ENCODE results near the gene HOXD3.

HOXD3 gene

GRCh38 chr2:176147210-176147799 lies 9.8 kb upstream of the HOXD3 start:
- peaks cover 67% of the 10 kb centered on the region for H3K36me3 Mint-ChIP-seq (ENCODE audit: low read depth)
- no peak for TF ChIP-seq CTCF (IDR thresholded peaks at IDR 0.05; ENCODE audit: unreplicated experiment in 3 of 3)
- H3K9me3 Mint-ChIP-seq: no peaks in the 10 kb centered on the region
- H3K27ac Mint-ChIP-seq: peak overlapping the region; percentile 95 to 99 (median 97)
- H3K4me1 Mint-ChIP-seq: peaks cover 84% of the 10 kb centered on the region
- H3K4me3 Mint-ChIP-seq: peak overlapping the region; percentile 84 to 96 (median 94)
- no peaks in the 10 kb centered on the region for H3K27me3 Mint-ChIP-seq (ENCODE audit: low read depth)

- peak overlapping the region; percentile 84 to 96 (median 94) for H3K4me3 Mint-ChIP-seq
- peaks cover 72% of the 10 kb centered on the region for H3K36me3 Mint-ChIP-seq (ENCODE audit: low read depth)
- TF ChIP-seq CTCF (IDR thresholded peaks at IDR 0.05; ENCODE audit: unreplicated experiment in 3 of 3): no peak
- peak overlapping the region; percentile 95 to 99 (median 97) for H3K27ac Mint-ChIP-seq
- H3K4me1 Mint-ChIP-seq: peaks cover 86% of the 10 kb centered on the region
- H3K9me3 Mint-ChIP-seq: no peaks in the 10 kb centered on the region
- no peaks in the 10 kb centered on the region for H3K27me3 Mint-ChIP-seq (ENCODE audit: low read depth)
These were observed 9.2 kb upstream of the HOXD3 start for GRCh38 chr2:176147800-176148496.

GRCh38 chr2:176148751-176149421 lies 8.2 kb upstream of the HOXD3 start:
- peaks cover 81% of the 10 kb centered on the region for H3K4me1 Mint-ChIP-seq
- peak overlapping the region; percentile 95 to 99 (median 97) for H3K27ac Mint-ChIP-seq
- TF ChIP-seq CTCF (IDR thresholded peaks at IDR 0.05; ENCODE audit: unreplicated experiment in 3 of 3): no peak
- H3K36me3 Mint-ChIP-seq (ENCODE audit: low read depth): peaks cover 80% of the 10 kb centered on the region
- no peaks in the 10 kb centered on the region for H3K9me3 Mint-ChIP-seq
- no peaks in the 10 kb centered on the region for H3K27me3 Mint-ChIP-seq (ENCODE audit: low read depth)
- peak overlapping the region; percentile 84 to 96 (median 94) for H3K4me3 Mint-ChIP-seq

GRCh38 chr2:176149481-176149938 lies 7.6 kb upstream of the HOXD3 start:
- peaks cover 81% of the 10 kb centered on the region for H3K4me1 Mint-ChIP-seq
- no peak for TF ChIP-seq CTCF (IDR thresholded peaks at IDR 0.05; ENCODE audit: unreplicated experiment in 3 of 3)
- peaks cover 83% of the 10 kb centered on the region for H3K36me3 Mint-ChIP-seq (ENCODE audit: low read depth)
- no peaks in the 10 kb centered on the region for H3K27me3 Mint-ChIP-seq (ENCODE audit: low read depth)
- H3K4me3 Mint-ChIP-seq: peak overlapping the region; percentile 84 to 96 (median 94)
- peak overlapping the region; percentile 95 to 99 (median 97) for H3K27ac Mint-ChIP-seq
- H3K9me3 Mint-ChIP-seq: no peaks in the 10 kb centered on the region

- no peak for TF ChIP-seq CTCF (IDR thresholded peaks at IDR 0.05; ENCODE audit: unreplicated experiment in 3 of 3)
- peaks cover 82% of the 10 kb centered on the region for H3K4me1 Mint-ChIP-seq
- peak overlapping the region; percentile 95 to 99 (median 97) for H3K27ac Mint-ChIP-seq
- no peaks in the 10 kb centered on the region for H3K9me3 Mint-ChIP-seq
- H3K27me3 Mint-ChIP-seq (ENCODE audit: low read depth): no peaks in the 10 kb centered on the region
- H3K36me3 Mint-ChIP-seq (ENCODE audit: low read depth): peaks cover 83% of the 10 kb centered on the region
- H3K4me3 Mint-ChIP-seq: peak overlapping the region; percentile 84 to 96 (median 94)
These were observed 7.0 kb upstream of the HOXD3 start for GRCh38 chr2:176149939-176150583.
